Measurements from ENCODE around the gene SYCP1. TPM values are rescaled to one million over a fixed set of nuclear protein-coding genes. Genes with fewer than 3 reads are reported as not detected.

Gene SYCP1
- total and polyA plus RNA-seq, 2 of the 8 experiments (the other 6 are each of a cell fraction or from before 2014, with no cell fraction given) = 0.11 to 0.26 TPM

DNA sequence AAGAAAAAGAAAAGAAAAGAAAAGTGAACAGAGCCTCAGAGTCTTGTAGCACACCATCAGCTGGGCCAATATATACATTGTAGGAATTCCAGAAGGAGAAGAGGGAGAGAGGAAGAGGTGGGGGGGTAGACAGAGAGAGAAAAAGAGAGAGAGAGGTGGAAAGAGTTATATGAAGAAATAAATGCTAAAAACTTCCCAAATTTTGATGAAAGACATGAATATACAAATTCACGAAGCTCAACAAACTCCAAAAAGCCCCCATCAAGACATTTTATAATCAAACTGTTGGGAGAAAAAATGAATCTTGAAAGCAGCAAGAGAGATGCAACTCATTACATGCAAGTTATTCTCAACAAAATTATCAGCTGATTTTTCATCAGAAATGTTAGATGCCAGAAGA lies 133.4 kb downstream of the SYCP1 start:
- Histone ChIP-seq H3K23me2 (ENCODE audit: low read depth, low read length) (no peaks in the 10 kb centered on the region), H3K79me2 (ENCODE audit: control insufficient read depth in 1 of 2, insufficient read depth in 2 of 2, low read length in 2 of 2) (no peaks in the 10 kb centered on the region), H3K18ac (ENCODE audit: extremely low read depth, low read length) (no peak overlapping the region), H3K27ac (ENCODE audit: low read depth, low read length) (no peak overlapping the region), H3K36me3 (ENCODE audit: control insufficient read depth in 2 of 4, insufficient read depth in 4 of 4, low read length in 3 of 4) (no peaks in the 10 kb centered on the region), H3K4me3 (ENCODE audit: extremely low read depth in 1 of 4, insufficient read depth in 2 of 4, low read depth in 3 of 4, low read length in 4 of 4) (no peak overlapping the region), H2AK5ac (ENCODE audit: low read depth, low read length) (no peak overlapping the region), H2BK12ac (ENCODE audit: low read depth, low read length) (no peak overlapping the region), H2BK15ac (ENCODE audit: low read length) (no peak overlapping the region), H2BK5ac (ENCODE audit: low read depth, low read length) (no peak overlapping the region), H3K14ac (ENCODE audit: insufficient read length) (no peak overlapping the region), H3K27me3 (replicated peaks in 1 of 4; ENCODE audit: control insufficient read depth in 3 of 4, extremely low read depth in 1 of 4, insufficient read depth in 3 of 4, low read length in 3 of 4) (no peaks in the 10 kb centered on the region), H3K4ac (replicated peaks; ENCODE audit: insufficient read length, low read depth, low read length) (no peak overlapping the region), H3K9ac (replicated peaks in 1 of 4; ENCODE audit: extremely low read depth in 1 of 4, low read depth in 3 of 4, low read length in 3 of 4) (no peak overlapping the region), H3K56ac (replicated peaks; ENCODE audit: insufficient read length, low read depth, low read length) (no peak overlapping the region), H3K9me3 (ENCODE audit: insufficient read depth in 2 of 2, low read depth in 1 of 2, low read length in 1 of 2) (peaks cover 9 to 11% of the 10 kb centered on the region in 2 experiments; a peak in 2 of 4 replicates), H2AFZ (ENCODE audit: low read length) (no peak overlapping the region), H2BK20ac (ENCODE audit: low read length) (no peak overlapping the region), H3K4me1 (replicated peaks in 1 of 4; ENCODE audit: control insufficient read depth in 3 of 4, insufficient read depth in 4 of 4, low read length in 3 of 4) (no peaks in the 10 kb centered on the region), H3K23ac (ENCODE audit: insufficient read length) (no peak overlapping the region), H4K91ac (replicated peaks; ENCODE audit: insufficient read length, low read length) (no peak overlapping the region), H3K4me2 (ENCODE audit: insufficient read depth in 1 of 2, low read depth in 2 of 2, low read length in 2 of 2) (no peak overlapping the region), H2BK120ac (replicated peaks; ENCODE audit: low read depth, low read length) (no peak overlapping the region), H4K8ac (ENCODE audit: extremely low read depth, insufficient read depth, low read length) (no peak overlapping the region), H3K79me1 (ENCODE audit: low read depth, low read length) (no peaks in the 10 kb centered on the region), H4K20me1 (replicated peaks in 1 of 2; ENCODE audit: control insufficient read depth in 1 of 2, insufficient read depth in 2 of 2, low read length in 2 of 2) (no peaks in the 10 kb centered on the region), H4K5ac (ENCODE audit: insufficient read length, low read depth, low read length) (no peak overlapping the region)
- DNase-seq (ENCODE audit: low read depth in 1 of 2, low spot score in 2 of 2) = no peak
- TF ChIP-seq ASH2L (IDR thresholded peaks at IDR 0.05; ENCODE audit: low read length) = no peak
- TF ChIP-seq, protein P1, sequence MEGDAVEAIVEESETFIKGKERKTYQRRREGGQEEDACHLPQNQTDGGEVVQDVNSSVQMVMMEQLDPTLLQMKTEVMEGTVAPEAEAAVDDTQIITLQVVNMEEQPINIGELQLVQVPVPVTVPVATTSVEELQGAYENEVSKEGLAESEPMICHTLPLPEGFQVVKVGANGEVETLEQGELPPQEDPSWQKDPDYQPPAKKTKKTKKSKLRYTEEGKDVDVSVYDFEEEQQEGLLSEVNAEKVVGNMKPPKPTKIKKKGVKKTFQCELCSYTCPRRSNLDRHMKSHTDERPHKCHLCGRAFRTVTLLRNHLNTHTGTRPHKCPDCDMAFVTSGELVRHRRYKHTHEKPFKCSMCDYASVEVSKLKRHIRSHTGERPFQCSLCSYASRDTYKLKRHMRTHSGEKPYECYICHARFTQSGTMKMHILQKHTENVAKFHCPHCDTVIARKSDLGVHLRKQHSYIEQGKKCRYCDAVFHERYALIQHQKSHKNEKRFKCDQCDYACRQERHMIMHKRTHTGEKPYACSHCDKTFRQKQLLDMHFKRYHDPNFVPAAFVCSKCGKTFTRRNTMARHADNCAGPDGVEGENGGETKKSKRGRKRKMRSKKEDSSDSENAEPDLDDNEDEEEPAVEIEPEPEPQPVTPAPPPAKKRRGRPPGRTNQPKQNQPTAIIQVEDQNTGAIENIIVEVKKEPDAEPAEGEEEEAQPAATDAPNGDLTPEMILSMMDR (IDR thresholded peaks at IDR 0.05; ENCODE audit: control extremely low read depth in 1 of 3, insufficient read depth in 1 of 3, low read depth in 1 of 3, low read length in 3 of 3) = no peak
- no peak for FAIRE-seq
- ChIA-PET POLR2A (ENCODE audit: partially characterized antibody) (no interaction called here), CTCF (ENCODE audit: partially characterized antibody) (interaction anchor here (1.0 to 2.0 kb wide), 2 partner anchors 8 to 65 kb away, joined by 3 to 7 read pairs; no protein-coding TSS in a partner anchor)
- 95% methylated on average over 1 of the region's 1 CpG; no CpG with 5 or more reads in 1 of the 2 experiments for WGBS, 2 experiments (ENCODE audit: extremely low coverage in 1 of 2, insufficient coverage in 1 of 2, insufficient read length in 1 of 2, insufficient replicate concordance in 2 of 2, low coverage in 1 of 2, low lambda C conversion rate in 2 of 2, missing lambda C conversion rate in 1 of 2)
